Lower leg skin (tissue), 3 donors: ENCODE measurements around the gene AMN1.

ENCODE experiments used
- CTCF ChIP-seq, 3 donors: fragments of 450-650 bp; IDR thresholded peaks; one replicate each; pipeline ENCODE4 v1.5.1; 2016; ENCODE audit warnings: antibody characterized with exemption in 3 of 3, mild to moderate bottlenecking in 3 of 3, moderate library complexity in 2 of 3
- POLR2A ChIP-seq, 2 donors: fragments of 450-650 bp; IDR thresholded peaks; one replicate each; pipeline ENCODE4 v1.6.1; 2016 to 2017; ENCODE audit warnings: antibody characterized with exemption in 2 of 2, mild to moderate bottlenecking in 1 of 2, moderate library complexity in 1 of 2

- TF ChIP-seq CTCF (IDR thresholded peaks at IDR 0.05) (no peak), POLR2A (IDR thresholded peaks at IDR 0.05) (no peak)
Observed at GRCh38 chr12:31659087-31659942, 69.5 kb downstream of the AMN1 start, which contains the start of gene ETFBKMT.
